ENCODE measurements around the gene DENND4A. TPM values are rescaled to one million over a fixed set of nuclear protein-coding genes. Genes with fewer than 3 reads are reported as not detected.
A peak's percentile ranks its signal among the peaks of the same experiment; 100 is the strongest.

DENND4A gene
- total and polyA plus RNA-seq, 4 donors, result 7.0 to 52.8 (median 17.4) TPM

GRCh38 chr15:65822316-65822715, 30.2 kb upstream of the DENND4A start:
- ATAC-seq (ENCODE audit: insufficient read depth, low FRiP score) (no peak), DNase-seq (no peak)
- no peaks in the 10 kb centered on the region for H3K36me3 ChIP-seq (ENCODE audit: control insufficient read depth in 4 of 4, insufficient read depth in 4 of 4, low read length in 4 of 4)
- no peak overlapping the region for H3K27ac ChIP-seq (ENCODE audit: low read depth in 1 of 2, low read length in 1 of 2)
- H3K4me1 ChIP-seq (ENCODE audit: control insufficient read depth in 5 of 5, insufficient read depth in 5 of 5, low read length in 5 of 5), result peaks cover 0 to 5% (median 0%) of the 10 kb centered on the region in 5 donors
- WGBS, 2 donors, result 87 to 89% methylated on average over 3 of the region's 3 CpGs
- H3K27me3 ChIP-seq (ENCODE audit: control insufficient read depth in 3 of 3, insufficient read depth in 3 of 3, low read length in 2 of 3), result no peaks in the 10 kb centered on the region
- H3K9ac ChIP-seq (ENCODE audit: insufficient read depth in 1 of 2, low read length in 2 of 2), result no peak overlapping the region
- H3K9me3 ChIP-seq (ENCODE audit: control insufficient read depth in 4 of 4, insufficient read depth in 3 of 4, low read length in 3 of 4), result no peaks in the 10 kb centered on the region
- no peak overlapping the region for H3K4me3 ChIP-seq
- TF ChIP-seq, protein P1, sequence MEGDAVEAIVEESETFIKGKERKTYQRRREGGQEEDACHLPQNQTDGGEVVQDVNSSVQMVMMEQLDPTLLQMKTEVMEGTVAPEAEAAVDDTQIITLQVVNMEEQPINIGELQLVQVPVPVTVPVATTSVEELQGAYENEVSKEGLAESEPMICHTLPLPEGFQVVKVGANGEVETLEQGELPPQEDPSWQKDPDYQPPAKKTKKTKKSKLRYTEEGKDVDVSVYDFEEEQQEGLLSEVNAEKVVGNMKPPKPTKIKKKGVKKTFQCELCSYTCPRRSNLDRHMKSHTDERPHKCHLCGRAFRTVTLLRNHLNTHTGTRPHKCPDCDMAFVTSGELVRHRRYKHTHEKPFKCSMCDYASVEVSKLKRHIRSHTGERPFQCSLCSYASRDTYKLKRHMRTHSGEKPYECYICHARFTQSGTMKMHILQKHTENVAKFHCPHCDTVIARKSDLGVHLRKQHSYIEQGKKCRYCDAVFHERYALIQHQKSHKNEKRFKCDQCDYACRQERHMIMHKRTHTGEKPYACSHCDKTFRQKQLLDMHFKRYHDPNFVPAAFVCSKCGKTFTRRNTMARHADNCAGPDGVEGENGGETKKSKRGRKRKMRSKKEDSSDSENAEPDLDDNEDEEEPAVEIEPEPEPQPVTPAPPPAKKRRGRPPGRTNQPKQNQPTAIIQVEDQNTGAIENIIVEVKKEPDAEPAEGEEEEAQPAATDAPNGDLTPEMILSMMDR (IDR thresholded peaks at IDR 0.05; ENCODE audit: control extremely low read depth, extremely low read depth), result no peak

- H3K27ac ChIP-seq (ENCODE audit: low read depth in 1 of 2, low read length in 1 of 2), result no peak overlapping the region
- H3K4me1 ChIP-seq (ENCODE audit: control insufficient read depth in 5 of 5, insufficient read depth in 5 of 5, low read length in 5 of 5), result peaks cover 0 to 1% (median 0%) of the 10 kb centered on the region in 5 donors
- TF ChIP-seq, protein P1 (IDR thresholded peaks at IDR 0.05; ENCODE audit: control extremely low read depth, extremely low read depth), result no peak
- DNase-seq (no peak), ATAC-seq (ENCODE audit: insufficient read depth, low FRiP score) (no peak)
- H3K4me3 ChIP-seq, result no peak overlapping the region
- no peaks in the 10 kb centered on the region for H3K27me3 ChIP-seq (ENCODE audit: control insufficient read depth in 3 of 3, insufficient read depth in 3 of 3, low read length in 2 of 3)
- H3K9ac ChIP-seq (ENCODE audit: insufficient read depth in 1 of 2, low read length in 2 of 2), result no peak overlapping the region
- H3K9me3 ChIP-seq (ENCODE audit: control insufficient read depth in 4 of 4, insufficient read depth in 3 of 4, low read length in 3 of 4), result no peaks in the 10 kb centered on the region
- no peaks in the 10 kb centered on the region for H3K36me3 ChIP-seq (ENCODE audit: control insufficient read depth in 4 of 4, insufficient read depth in 4 of 4, low read length in 4 of 4)
These were observed 29.0 kb upstream of the DENND4A start for GRCh38 chr15:65821070-65821469.

GRCh38 chr15:65819563-65819960, 27.5 kb upstream of the DENND4A start:
- TF ChIP-seq, protein P1 (IDR thresholded peaks at IDR 0.05; ENCODE audit: control extremely low read depth, extremely low read depth), result no peak
- DNase-seq (no peak), ATAC-seq (ENCODE audit: insufficient read depth, low FRiP score) (no peak)
- peak overlapping the region in 1 of 2 donors; percentile 79 for H3K27ac ChIP-seq (ENCODE audit: low read depth in 1 of 2, low read length in 1 of 2)
- 85 to 93% methylated on average over 3 of the region's 3 CpGs for WGBS, 2 donors
- peaks cover 0 to 1% (median 0%) of the 10 kb centered on the region in 5 donors for H3K4me1 ChIP-seq (ENCODE audit: control insufficient read depth in 5 of 5, insufficient read depth in 5 of 5, low read length in 5 of 5)
- H3K4me3 ChIP-seq, result no peak overlapping the region
- no peaks in the 10 kb centered on the region for H3K9me3 ChIP-seq (ENCODE audit: control insufficient read depth in 4 of 4, insufficient read depth in 3 of 4, low read length in 3 of 4)
- no peaks in the 10 kb centered on the region for H3K27me3 ChIP-seq (ENCODE audit: control insufficient read depth in 3 of 3, insufficient read depth in 3 of 3, low read length in 2 of 3)
- no peaks in the 10 kb centered on the region for H3K36me3 ChIP-seq (ENCODE audit: control insufficient read depth in 4 of 4, insufficient read depth in 4 of 4, low read length in 4 of 4)
- H3K9ac ChIP-seq (ENCODE audit: insufficient read depth in 1 of 2, low read length in 2 of 2), result no peak overlapping the region

GRCh38 chr15:65818927-65819562, 27.0 kb upstream of the DENND4A start:
- Histone ChIP-seq H3K4me3 (no peak overlapping the region), H3K9me3 (ENCODE audit: control insufficient read depth in 4 of 4, insufficient read depth in 3 of 4, low read length in 3 of 4) (no peaks in the 10 kb centered on the region), H3K27me3 (ENCODE audit: control insufficient read depth in 3 of 3, insufficient read depth in 3 of 3, low read length in 2 of 3) (no peaks in the 10 kb centered on the region), H3K9ac (ENCODE audit: insufficient read depth in 1 of 2, low read length in 2 of 2) (no peak overlapping the region), H3K4me1 (ENCODE audit: control insufficient read depth in 5 of 5, insufficient read depth in 5 of 5, low read length in 5 of 5) (peaks cover 0 to 1% (median 0%) of the 10 kb centered on the region in 5 donors), H3K36me3 (ENCODE audit: control insufficient read depth in 4 of 4, insufficient read depth in 4 of 4, low read length in 4 of 4) (no peaks in the 10 kb centered on the region), H3K27ac (ENCODE audit: low read depth in 1 of 2, low read length in 1 of 2) (no peak overlapping the region)
- DNase-seq (peak in 2 of 3 donors; percentile 54 to 64), ATAC-seq (ENCODE audit: insufficient read depth, low FRiP score) (no peak)
- TF ChIP-seq, protein P1 (IDR thresholded peaks at IDR 0.05; ENCODE audit: control extremely low read depth, extremely low read depth), result no peak
- WGBS, 2 donors, result 26 to 40% methylated on average over 4 of the region's 4 CpGs

All from lung (tissue), 12 donors.